ENCODE measurements around the gene EGR4.
"Not testable (repeated sequence)": the region's sequence is repeated elsewhere in the genome, so short reads cannot be mapped to it uniquely, and the experiment has no call there.

- not testable (repeated sequence) for TF ChIP-seq CTCF, POLR2A (IDR thresholded peaks at IDR 0.05)
Measured at GRCh38 chr2:73262691-73263429, 30.5 kb downstream of the EGR4 start.

Data from lower leg skin (tissue), 3 donors.